ENCODE data around the gene GRB10. TPM values are rescaled to one million over a fixed set of nuclear protein-coding genes. Genes with fewer than 3 reads are reported as not detected.
A peak's percentile ranks its signal among the peaks of the same experiment; 100 is the strongest.
"Not testable (repeated sequence)": the region's sequence is repeated elsewhere in the genome, so short reads cannot be mapped to it uniquely, and the experiment has no call there.

The GRB10 gene
- total RNA-seq, 1 donor from 2014 or later, result 58.6 TPM

DNA sequence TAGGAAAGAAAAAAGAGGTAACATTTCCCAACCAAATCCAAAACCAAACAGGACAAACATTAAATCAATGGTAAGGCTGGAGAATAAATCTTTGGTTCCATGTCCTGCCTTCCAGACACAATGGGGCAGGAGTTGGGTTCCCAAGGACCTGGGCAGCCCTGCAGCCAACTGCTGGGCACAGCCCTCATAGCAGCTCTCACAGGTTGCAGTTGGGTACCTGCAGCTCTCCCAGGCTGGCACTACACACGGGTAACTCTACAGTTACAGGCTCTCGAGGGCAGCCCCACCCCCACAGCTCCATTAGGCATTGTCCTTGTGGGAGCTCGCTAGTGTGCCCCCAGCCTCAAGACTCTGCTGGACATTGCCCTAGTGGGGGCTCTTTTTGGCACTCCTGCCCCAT lies 7.5 kb downstream of the GRB10 start:
- no peaks in the 10 kb centered on the region for H3K36me3 ChIP-seq
- intact Hi-C loops (cut with DNase I), result no loop called here

DNA sequence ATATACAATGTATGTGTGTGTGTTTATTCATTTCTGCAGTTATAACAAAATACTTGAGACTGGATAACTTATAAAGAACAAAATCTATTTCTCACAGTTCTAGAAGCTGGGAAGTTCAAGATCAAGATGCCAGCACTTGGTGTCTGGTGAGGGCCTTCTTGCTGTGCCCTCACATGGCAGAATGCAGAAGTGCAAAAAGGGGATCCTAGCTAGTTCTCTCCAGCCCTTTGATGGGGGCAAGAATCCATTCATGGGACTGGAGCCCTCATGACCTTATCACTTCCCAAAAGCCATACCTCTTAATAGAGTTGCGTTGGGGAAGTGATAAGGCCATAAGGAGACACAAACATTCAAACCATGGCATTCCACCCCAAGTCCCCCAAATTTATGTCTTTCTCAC lies 8.4 kb downstream of the GRB10 start:
- no peaks in the 10 kb centered on the region for H3K27me3 ChIP-seq
- TF ChIP-seq, protein P1, sequence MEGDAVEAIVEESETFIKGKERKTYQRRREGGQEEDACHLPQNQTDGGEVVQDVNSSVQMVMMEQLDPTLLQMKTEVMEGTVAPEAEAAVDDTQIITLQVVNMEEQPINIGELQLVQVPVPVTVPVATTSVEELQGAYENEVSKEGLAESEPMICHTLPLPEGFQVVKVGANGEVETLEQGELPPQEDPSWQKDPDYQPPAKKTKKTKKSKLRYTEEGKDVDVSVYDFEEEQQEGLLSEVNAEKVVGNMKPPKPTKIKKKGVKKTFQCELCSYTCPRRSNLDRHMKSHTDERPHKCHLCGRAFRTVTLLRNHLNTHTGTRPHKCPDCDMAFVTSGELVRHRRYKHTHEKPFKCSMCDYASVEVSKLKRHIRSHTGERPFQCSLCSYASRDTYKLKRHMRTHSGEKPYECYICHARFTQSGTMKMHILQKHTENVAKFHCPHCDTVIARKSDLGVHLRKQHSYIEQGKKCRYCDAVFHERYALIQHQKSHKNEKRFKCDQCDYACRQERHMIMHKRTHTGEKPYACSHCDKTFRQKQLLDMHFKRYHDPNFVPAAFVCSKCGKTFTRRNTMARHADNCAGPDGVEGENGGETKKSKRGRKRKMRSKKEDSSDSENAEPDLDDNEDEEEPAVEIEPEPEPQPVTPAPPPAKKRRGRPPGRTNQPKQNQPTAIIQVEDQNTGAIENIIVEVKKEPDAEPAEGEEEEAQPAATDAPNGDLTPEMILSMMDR (IDR thresholded peaks at IDR 0.05), result no peak
- H3K4me1 ChIP-seq, result no peaks in the 10 kb centered on the region
- intact Hi-C loops (cut with DNase I), result no loop called here
- ATAC-seq, result peak; percentile 39
- no peaks in the 10 kb centered on the region for H3K36me3 ChIP-seq
- no peak overlapping the region for H3K27ac ChIP-seq
- H3K4me3 ChIP-seq, result no peak overlapping the region
- H3K9me3 ChIP-seq, result no peaks in the 10 kb centered on the region
- no peak for DNase-seq

More for the DNA sequence above, 7.5 kb downstream of the GRB10 start:
- no peaks in the 10 kb centered on the region for H3K27me3 ChIP-seq
- DNase-seq, result no peak
- TF ChIP-seq, protein P1 (IDR thresholded peaks at IDR 0.05), result no peak
- H3K4me1 ChIP-seq, result no peaks in the 10 kb centered on the region
- H3K9me3 ChIP-seq, result no peaks in the 10 kb centered on the region
- no peak for ATAC-seq
- no peak overlapping the region for H3K4me3 ChIP-seq
- no peak overlapping the region for H3K27ac ChIP-seq

DNA sequence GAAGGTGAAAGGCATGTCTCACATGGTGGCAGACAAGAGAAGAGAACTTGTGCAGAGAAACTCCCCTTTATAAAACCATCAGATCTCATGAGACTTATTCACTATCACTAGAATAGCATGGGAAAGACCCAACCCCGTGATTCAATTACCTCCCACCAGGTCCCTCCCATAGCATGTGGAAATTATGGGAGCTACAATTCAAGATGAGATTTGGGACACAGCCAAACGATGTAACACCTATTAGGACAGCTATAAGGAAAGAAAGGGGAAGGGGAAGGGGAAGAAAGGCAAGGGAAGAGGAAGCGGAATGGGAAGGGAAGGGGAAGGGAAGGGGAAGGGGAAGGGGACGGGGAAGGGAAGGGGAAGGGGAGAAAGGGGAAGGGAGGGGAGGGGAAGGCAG lies 9.6 kb downstream of the GRB10 start:
- H3K4me3 ChIP-seq; H3K27ac ChIP-seq; H3K27me3 ChIP-seq; H3K36me3 ChIP-seq; intact Hi-C loops (cut with DNase I); H3K9me3 ChIP-seq; H3K4me1 ChIP-seq; DNase-seq; ATAC-seq: not testable (repeated sequence)

DNA sequence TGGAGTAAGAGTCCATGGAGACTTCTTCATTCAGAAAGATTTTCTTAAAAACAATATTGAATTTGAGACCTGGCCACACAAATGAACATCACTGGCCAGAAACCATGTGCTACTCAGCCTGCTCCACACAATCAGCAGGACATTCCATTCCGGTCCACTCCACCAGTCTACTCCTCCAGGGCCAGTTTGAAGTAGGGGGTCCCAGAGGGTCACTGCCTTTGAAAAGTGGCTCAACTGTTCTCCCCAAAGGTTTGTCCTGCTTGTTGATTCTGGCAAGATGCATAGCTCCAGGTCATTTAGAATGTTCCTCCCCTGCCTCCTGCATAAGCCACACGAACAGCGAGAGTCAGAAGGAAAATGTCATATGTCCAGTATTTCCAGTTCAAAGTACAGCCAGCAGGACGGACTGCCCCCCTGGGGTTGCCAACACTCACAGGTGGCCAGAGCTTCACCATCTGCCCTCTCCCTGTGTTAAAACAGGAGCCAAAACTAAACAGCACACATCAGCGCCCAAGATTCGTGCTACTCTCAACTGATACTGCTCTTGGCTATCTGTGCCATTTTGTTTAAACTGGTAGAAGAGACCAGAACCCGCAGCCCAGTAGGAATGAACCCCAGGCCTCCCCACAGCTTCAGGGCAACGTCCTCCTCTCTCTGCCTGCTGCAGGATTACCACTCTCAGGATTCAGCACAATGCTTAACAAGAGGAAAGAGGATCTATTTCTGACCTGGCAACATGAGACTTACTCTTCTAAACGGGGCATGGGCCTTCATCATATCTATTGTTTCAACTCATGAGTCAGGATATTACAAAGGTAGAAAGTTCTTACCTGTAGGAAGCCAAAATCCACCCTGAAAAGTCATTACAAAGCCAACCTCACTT lies 11.3 kb downstream of the GRB10 start:
- TF ChIP-seq, protein P1 (IDR thresholded peaks at IDR 0.05), result no peak
- ATAC-seq (no peak), DNase-seq (no peak)
- no peaks in the 10 kb centered on the region for H3K36me3 ChIP-seq
- H3K4me1 ChIP-seq, result no peaks in the 10 kb centered on the region
- no peak overlapping the region for H3K4me3 ChIP-seq
- H3K27ac ChIP-seq, result no peak overlapping the region
- no peaks in the 10 kb centered on the region for H3K27me3 ChIP-seq
- no peaks in the 10 kb centered on the region for H3K9me3 ChIP-seq
- intact Hi-C loops (cut with DNase I), result no loop called here

DNA sequence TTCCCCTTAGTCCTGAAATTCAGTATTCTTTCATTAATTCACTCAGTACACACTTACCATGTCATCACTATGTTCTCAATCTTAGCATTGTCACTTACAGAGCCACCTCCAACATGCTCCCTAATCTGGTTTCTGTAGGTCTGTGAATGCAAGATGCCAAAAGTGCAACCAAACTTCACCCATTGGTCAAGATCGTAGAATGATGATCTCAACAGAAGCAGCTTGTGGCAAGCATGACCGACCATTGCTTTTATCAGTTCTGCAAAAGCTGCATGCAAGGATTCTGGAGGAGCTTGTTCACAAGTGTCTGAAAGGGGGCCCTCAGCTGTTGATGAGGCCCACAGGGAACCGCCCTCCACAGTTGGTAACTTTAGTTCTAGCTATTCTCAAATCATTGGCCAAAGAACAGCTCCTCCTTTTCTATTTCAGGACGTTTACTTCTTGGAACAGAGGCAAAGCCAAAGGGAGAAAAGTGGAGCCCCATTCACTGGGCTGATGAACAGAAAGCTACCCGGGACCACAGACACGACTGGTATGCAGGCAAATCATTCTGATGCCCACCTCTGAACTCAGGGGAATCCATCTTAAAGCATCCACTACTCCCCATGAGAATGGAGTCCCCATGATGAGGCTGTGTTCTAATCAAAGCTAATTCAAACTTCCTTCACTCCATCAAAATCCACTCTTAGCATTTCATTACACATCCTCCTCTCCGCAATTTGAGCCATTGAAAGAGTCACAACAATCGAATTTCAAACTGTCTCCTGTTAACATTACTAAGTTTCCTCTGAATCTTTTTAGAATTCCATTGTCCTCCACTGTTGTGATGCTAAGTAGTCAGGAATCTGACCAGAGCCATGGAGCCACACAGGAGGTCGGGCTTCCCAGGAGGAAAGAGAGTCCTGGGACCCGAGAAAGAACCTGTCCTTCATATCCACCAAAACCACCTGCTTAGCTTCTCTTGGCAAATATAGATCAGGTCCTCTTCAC lies 13.9 kb downstream of the GRB10 start:
- Histone ChIP-seq H3K9me3 (no peaks in the 10 kb centered on the region), H3K27ac (no peak overlapping the region), H3K36me3 (no peaks in the 10 kb centered on the region), H3K27me3 (no peaks in the 10 kb centered on the region), H3K4me3 (no peak overlapping the region), H3K4me1 (no peaks in the 10 kb centered on the region)
- DNase-seq (no peak), ATAC-seq (no peak)
- intact Hi-C loops (cut with DNase I), result no loop called here
- TF ChIP-seq, protein P1 (IDR thresholded peaks at IDR 0.05), result no peak

DNA sequence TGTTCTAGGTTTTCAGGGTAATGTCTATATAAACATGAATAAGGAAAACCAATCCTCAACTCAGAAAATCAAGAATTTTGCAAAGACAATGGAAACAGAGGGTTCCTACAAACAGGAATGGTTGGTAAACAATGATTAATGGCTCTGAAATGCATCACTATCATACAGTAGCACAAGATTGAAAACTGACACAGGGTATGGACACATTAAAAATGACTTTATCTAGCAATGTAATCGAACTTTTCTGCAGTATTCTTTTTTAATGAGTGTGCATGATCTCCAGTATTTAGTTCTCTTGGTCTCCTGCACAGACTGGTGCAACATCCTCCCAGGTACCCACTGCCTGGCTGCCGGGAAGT lies 15.9 kb downstream of the GRB10 start:
- Histone ChIP-seq H3K9me3 (no peaks in the 10 kb centered on the region), H3K4me3 (no peak overlapping the region), H3K27ac (no peak overlapping the region), H3K36me3 (no peaks in the 10 kb centered on the region), H3K4me1 (no peaks in the 10 kb centered on the region), H3K27me3 (no peaks in the 10 kb centered on the region)
- ATAC-seq, result no peak
- TF ChIP-seq, protein P1 (IDR thresholded peaks at IDR 0.05), result no peak
- no peak for DNase-seq
- intact Hi-C loops (cut with DNase I), result no loop called here

Measured in upper lobe of right lung (tissue), 1 donor.